Astrocyte (in vitro differentiated cells and primary cell): ENCODE results near the gene F10.

Experiments
- CTCF ChIP-seq: IDR thresholded peaks from 2 replicates; pipeline ENCODE4 v1.5.1; 2011; ENCODE audit warnings: low read depth, mild to moderate bottlenecking, inconsistent platforms, low read length, moderate library complexity; ENCODE audit not compliant: insufficient read depth
- EZH2 ChIP-seq: IDR thresholded peaks from 2 replicates; pipeline ENCODE4 v1.6.1; 2012; ENCODE audit warnings: mild to moderate bottlenecking, low read length, inconsistent platforms; ENCODE audit not compliant: insufficient read depth

DNA sequence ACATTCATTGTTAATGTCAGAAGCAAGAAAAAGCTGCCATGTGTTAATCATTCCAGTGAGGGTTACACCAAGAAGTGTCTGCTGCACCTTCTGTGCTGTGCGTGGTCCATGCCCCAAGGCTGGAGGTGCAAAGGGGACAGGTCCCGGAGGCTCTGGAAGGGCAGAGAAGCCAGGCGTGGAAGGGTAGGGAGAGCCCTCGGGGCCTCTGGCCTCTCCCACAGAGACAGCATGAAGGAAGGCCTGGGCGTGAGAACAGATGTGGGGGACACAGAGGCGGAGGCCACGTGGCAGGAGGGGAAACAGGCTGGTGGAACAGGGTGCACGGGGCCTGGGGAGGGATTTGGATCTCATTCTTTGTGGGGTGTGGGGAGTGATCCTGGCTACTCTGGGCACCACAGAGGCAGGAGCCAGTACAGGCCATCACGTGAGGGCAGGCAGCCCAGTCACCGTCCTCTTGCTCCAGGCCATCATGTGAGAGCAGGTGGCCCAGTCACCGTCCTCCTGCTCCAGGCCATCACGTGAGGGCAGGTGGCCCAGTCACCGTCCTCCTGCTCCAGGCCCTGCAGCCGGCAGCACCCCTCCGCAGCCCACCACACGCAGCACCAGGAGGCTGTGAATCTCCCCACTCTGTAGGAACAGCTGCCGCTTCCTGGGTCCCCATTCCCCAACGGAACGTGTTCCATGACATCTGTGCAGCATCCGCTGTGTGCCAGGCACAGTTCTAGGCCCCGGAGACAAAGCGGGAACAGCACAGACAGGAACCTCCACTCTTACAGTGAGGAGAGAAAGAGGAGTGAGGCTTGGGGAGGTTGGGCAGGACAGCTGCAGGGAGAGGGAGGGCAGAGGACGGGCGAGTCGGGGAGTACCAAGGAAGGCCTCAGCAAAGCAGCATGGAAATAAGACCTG lies 27.2 kb upstream of the F10 start:
- TF ChIP-seq CTCF (no peak), EZH2 (no peak)
